Endometrial microvascular endothelial cells (primary cell): ENCODE data around the gene RETN. TPM values are rescaled to one million over a fixed set of nuclear protein-coding genes. Genes with fewer than 3 reads are reported as not detected.

Experiments used
- total RNA-seq: library from RNA; depleted of rRNA; stranded (reverse); fragments of >200 nt; gene quantifications from one replicate; pipeline ENCODE4 v1.2.3, GENCODE V29; 2015; ENCODE audit errors: inconsistent ontology term

The RETN gene
- total RNA-seq, 1 donor from 2014 or later = not detected

Other genes with a start within 250 kb of the RETN start
- gene PEX11G, start 180.0 kb upstream of the RETN start, total RNA-seq = 0.84 TPM
- gene ZNF358, start 152.9 kb upstream of the RETN start, total RNA-seq = 25.4 TPM
- gene MCOLN1, start 146.4 kb upstream of the RETN start, total RNA-seq = 4.6 TPM
- 180 TPM for gene PNPLA6, start 133.3 kb upstream of the RETN start, total RNA-seq
- not detected for gene CAMSAP3, start 73.2 kb upstream of the RETN start, total RNA-seq
- 39.7 TPM for gene XAB2, start 39.5 kb upstream of the RETN start, total RNA-seq
- 16.0 TPM for gene PET100, start 39.3 kb upstream of the RETN start, total RNA-seq
- not detected for gene PCP2, start 35.3 kb upstream of the RETN start, total RNA-seq
- gene STXBP2, start 31.9 kb upstream of the RETN start, total RNA-seq = 29.8 TPM
- gene MCEMP1, start 8.0 kb downstream of the RETN start, total RNA-seq = not detected
- 81.6 TPM for gene TRAPPC5, start 11.8 kb downstream of the RETN start, total RNA-seq
- not detected for gene FCER2, start 33.1 kb downstream of the RETN start, total RNA-seq
- gene CLEC4G, start 63.1 kb downstream of the RETN start, total RNA-seq = not detected
- not detected for gene CD209, start 78.5 kb downstream of the RETN start, total RNA-seq
- gene CLEC4M, start 94.2 kb downstream of the RETN start, total RNA-seq = not detected
- gene EVI5L, start 161.2 kb downstream of the RETN start, total RNA-seq = 23.2 TPM
- not detected for gene PRR36, start 205.3 kb downstream of the RETN start, total RNA-seq
- 1.9 TPM for gene LRRC8E, start 219.5 kb downstream of the RETN start, total RNA-seq
- 13.3 TPM for gene MAP2K7, start 234.8 kb downstream of the RETN start, total RNA-seq
- gene TGFBR3L, start 245.8 kb downstream of the RETN start, total RNA-seq = not detected